HuH-7.5 (cell line): Measurements from ENCODE around the gene GNG12.

Experiments used
- DNase-seq: peaks from one replicate; pipeline ENCODE4 v3.0.0; 2011; ENCODE audit warnings: low spot score

The GNG12 gene

DNA sequence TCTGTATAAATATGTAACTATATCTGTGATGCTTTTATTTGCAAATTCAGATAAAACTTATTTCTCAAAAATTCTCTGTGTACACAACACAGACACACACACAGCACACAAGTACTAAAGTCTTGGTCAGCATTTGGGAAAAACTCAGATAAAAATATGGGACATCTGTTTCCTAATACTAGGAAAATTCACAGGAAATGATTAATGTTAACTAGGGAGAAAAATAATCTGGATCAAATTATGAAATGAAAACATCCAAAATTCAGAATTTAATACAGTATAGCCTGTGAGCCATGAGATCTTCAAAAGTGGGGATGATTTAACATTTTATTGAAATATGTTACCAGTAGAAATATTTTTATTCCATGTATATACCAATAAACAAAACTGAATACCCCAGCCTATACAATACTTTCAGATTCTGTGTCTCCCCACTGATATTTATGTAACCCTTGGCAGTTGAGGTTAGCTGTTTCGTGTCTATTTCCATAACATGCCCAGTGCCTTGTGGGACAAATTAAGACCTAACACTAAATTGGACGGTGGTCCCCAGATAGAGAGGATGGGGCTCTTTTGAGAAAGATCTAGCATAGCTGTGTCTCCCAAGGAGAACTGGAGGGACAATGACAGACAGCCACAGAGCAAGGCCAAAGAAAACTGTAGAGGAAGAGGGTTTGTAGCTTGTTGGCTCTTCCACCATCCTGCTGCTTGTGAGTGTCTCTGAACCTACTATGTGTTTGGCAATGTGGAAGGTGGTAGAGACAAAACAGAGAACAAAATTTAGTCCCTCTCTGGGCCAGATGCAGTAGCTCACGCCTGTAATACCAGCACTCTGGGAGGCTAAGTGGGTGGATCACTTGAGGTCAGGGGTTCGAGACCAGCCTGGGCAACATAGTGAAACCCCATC is 47.2 kb downstream of the GNG12 start:
- no peak for DNase-seq

DNA sequence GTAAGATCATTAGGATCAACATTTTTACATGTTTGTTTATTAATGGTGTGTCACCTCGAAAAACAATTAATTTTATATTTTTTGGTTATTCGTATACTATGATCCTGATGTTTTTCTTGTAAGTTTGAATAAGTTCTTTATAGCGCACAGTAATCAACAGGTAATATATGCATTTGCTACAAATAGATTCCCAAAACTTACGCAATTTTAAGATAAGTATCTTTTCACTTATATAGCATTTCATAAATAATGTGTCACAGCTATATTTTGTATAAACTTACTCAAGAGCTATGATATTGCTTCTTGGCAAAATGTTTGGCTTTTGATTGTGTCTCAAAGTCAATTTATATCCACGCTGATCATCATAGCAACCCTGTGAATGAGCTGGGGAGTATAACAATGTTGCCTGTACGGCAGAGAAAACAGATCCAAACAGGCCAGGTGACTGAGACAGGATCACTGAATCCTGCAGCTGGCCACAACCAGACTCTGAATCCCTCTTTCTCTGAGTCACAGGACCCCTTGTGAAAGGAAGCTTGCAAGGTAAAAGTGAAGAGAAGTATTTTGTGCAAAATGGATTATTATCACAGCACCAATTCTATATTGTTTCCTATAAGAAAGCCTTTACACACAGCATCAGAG is 48.6 kb downstream of the GNG12 start:
- no peak for DNase-seq

DNA sequence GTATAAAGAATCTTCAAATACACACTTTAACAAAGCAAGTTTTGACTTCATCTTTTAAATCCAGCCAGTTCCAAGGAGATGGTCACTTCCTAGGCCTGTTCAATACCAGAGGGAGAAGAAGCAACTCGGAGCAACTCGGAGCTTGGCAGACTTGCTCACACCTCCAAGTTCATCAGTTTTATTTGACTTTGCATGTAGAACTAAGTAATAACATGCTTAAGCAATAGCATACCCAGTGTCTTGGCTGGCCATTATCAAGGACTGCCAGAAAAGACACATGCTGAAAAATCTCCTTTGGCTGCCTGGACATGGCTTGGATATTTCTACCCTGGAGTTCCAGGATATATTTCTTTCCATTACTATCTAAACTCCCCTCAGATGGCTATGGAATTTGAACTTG is 52.6 kb downstream of the GNG12 start:
- DNase-seq = no peak

DNA sequence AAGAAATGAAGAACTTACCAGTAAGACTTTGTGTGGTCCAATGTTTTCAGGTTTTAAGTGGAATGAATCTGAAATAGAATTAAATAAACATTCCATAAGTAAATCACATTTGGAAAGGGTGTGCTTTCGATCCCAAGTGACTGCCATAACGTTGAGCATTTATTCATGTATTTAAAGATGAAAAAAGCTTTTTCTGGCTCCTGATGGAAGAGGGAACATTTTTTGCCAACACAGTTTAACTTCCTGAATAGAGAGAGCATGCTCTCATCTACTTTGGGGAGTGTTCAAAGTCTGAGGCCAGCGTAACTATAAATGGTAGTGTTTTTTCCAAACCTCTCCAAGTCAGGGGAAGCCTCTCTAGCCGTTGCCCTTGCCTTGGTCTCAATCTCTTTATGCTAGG is 55.8 kb downstream of the GNG12 start:
- DNase-seq = no peak

DNA sequence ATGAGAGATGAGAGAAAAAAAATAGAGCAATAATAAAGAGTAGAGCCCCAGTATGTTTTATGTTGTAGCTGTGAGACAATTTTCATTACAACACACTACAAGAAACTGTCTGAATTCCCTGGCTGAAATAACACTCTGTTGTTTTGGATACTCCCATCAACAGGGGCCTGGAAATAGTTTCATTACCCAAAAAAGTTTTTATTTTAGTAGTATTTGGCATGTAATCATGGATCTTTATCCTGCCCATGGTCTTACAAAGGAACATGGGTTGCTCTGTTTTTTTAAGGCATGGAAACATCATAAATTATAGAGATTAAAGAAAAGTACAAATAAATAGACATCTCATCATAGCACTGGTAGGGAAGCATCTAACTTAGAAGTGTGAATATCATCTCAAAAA is 56.3 kb downstream of the GNG12 start:
- no peak for DNase-seq

DNA sequence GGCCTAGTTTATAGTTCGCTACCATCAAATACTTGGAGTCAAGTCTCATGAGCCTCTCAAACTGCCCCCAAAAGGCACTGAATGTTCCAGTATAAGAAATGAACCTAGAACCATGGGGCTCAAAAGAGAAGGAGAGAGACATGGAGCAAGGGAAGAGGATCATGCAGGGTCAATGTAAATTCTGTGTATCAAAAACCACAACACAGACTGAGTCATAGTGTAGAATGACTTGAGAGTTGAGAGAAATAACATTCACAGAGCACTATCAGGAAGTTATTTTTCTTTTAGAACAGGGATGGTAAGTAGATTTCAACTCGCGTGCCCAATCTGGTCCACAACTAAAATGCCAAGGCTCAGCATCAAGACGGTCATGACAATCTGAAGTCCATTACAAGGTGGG is 59.8 kb downstream of the GNG12 start:
- DNase-seq = no peak

DNA sequence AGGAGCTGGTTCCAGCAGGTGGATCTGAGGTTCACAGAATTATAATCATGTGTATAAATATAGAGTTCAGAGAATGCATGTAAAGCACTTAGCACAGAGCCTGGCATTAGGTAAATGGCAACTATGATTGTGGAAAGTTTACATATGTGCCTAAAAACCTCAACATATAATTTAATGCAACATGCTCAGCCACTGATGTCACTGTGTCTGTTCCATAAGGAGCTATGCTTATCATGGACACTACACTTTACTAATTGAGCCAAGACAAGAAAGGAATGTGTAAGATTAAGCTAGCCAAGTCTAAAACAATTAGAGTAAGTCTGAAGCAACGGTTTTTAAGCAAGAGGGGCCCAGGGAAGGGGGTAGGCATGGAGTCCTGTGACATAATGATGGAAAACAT is 61.5 kb downstream of the GNG12 start:
- no peak for DNase-seq

DNA sequence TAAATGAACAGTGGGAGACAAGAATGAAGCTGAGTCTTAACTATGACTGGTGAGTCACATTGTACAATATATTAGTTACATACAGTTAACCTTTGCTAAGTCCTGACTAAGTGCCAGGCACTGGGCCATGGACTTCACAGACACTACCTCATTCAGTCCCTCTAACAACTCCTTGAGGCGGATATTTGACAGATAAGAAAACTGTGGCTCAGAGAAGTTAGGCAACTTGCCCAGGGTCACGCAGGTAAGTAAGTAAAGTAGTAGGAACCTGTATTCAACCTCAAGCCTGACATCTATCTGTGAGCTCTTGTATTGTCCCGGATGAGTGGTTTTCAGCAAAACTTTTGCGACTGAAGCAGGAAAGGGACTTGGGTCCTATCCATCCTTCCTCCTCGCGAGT is 62.1 kb downstream of the GNG12 start:
- no peak for DNase-seq

DNA sequence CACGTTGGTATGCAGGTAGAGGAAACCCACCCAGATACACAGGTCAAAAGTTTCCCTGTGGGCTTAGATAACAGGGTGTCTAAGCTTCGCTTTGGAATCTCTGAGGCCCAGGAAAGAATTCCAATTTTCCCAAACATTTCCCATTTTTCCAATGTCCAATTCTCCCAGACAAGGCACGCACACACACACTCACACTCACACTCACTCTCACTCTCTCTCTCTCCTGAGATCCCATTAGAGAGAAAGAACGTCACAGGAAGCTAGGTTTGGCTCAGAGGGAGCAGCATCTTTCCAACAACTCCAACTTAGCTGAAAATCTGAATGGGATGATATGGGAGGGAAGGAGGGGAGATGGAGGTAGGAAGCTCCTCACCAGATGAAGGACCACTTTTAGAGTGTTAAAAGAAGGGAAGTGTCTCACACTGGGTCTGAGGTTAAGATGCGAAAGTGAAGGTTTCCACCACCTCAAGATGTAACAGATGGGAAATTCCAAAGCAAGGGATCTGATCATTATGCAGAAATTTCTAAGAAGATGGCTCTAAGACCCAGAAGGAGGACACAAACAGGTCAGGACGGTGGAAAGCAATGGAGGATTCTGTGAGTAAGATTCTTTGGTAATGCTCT is 63.5 kb downstream of the GNG12 start:
- DNase-seq = no peak

DNA sequence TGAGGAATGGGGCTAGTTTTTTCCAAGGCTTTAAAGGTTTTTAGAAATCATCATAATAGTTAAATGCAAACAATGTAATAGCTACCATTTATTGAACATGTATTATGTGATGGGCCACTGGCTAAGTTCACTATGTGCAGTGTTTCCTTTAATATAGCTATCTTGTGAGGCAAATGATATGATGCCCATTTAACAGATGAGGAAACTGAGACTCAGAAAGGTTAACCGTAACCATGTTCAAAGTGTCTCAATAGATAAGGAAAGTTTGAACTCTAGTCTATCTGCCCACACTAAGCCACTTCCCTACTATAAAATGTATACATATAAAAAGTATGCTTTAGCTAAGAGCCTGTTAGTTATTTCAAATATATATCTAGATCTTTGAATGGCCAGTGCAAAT is 64.8 kb downstream of the GNG12 start:
- no peak for DNase-seq

DNA sequence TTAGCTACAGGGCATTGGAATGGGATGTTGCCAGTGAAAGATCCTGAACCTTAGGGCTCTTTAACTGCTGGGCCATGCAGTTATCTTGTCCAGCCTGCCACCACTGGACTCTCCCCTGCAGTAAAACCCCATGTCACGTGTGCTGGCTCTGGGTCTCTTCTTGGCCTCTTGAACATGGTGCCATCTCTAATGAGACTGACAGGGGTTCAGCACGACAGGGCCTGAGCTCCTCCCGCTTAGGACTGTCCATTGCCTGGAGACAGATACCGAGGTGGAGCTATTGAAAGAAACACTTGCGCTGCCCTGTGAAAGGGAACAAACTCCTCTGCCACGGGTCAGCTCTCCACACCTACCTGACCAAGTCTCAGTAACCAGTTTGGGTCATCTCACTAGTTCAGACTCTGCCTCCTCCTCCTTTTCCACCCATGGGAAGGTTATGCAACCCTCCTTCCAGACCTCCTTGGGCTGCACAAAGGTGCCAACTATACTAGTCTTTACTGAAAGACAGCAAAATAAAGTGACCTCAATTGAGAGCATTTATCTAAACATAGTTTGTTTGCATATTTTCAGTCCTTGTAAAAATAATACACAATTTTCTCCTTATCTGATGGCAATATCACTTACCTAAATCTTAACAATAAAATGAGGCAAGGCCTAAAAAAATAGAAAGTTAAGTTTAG is 66.0 kb downstream of the GNG12 start:
- DNase-seq = no peak

DNA sequence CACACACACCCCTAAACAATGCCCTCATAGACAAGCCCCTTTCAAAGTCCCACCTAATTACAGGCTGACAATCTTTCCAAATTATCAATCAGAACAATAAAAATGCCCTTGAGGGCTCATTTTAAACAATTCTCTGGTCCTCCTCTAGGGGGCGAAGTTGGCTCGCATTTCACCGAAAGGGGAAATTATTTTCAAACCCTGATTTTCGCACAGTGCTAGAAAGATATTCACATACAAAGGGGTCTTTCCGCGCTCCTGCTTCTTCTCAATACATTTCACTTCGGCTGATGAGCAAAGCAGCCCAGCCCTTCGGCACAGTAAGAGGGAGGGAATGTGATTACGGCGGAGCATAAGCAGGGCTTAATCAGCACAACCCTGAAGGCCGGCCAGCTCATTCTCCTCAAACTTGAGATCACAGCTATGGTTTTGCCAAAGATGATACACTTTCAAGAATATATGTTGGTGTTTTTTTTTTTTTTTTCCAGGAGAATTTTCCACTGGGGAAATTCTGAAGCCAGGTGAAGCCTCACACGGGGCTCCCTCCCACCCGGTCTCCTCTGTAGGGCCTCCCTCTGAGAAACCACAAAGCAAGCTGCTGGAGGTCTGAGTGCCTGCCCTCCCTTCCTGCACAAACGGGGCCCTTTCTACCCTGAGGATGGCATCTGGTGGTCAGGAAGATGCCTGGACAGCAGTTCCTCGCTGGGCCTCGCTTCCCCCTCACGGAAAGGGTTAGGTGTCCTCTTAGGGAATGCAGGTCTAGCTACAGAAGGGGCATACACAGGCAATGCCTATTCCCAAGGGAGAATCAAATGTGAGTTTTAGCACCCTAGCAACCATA is 66.9 kb downstream of the GNG12 start:
- DNase-seq = no peak

DNA sequence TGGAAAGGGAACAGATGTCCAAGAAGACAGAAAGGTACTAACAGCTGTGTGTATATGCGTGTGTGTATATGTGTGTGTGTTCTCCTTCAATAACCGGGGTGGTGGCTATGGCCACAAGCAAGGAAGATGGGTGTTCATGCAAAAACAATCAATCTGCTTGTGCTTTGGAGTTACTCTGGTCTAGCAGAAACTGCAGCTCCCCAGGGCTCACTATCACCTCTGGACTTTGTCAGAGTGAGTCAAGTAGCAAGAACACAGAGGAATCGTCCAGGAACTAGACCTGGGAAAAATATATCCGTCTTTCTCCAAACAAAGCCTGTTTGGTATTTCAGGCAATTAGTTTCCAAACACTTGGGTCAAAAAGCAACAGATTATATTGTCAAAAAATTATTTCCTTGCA is 68.6 kb downstream of the GNG12 start:
- no peak for DNase-seq

DNA sequence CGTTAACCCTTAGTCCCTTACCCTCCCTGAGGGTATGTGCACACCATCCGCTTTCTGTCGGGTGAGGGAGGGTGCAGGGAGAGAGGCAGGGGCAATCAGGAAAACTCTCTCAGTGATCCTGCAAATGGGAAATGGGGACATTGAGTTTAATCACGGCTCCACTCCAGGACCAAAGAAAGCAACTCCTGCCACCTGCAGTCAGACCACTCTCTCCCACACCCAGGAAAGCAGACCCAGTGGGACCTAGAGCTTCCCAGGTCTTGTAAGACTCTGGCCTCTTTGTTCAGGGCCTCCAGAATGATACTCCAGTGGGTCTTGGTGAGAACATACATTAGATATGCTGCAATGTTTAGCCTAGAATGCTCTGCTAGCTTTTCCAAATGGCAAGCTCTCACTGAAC is 71.5 kb downstream of the GNG12 start:
- no peak for DNase-seq

DNA sequence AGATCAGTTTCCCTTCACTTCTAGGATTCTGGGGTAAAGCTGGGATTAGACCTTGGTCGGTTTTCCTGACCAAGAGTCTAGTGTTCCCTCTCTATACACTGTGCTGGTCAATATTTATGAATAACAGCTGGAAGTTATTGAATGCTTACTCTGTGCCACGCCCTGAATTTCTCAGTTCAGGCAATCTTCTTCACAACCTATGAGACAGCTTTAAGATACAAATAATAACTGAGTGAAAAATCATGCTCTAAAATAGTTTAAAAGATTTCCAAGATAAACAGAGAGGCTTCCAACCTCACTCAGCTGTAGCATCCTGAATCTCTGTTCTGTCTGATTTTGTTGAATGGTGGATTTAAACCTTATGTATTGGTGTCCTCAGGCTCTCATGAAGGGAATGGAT is 72.2 kb downstream of the GNG12 start:
- DNase-seq = no peak

DNA sequence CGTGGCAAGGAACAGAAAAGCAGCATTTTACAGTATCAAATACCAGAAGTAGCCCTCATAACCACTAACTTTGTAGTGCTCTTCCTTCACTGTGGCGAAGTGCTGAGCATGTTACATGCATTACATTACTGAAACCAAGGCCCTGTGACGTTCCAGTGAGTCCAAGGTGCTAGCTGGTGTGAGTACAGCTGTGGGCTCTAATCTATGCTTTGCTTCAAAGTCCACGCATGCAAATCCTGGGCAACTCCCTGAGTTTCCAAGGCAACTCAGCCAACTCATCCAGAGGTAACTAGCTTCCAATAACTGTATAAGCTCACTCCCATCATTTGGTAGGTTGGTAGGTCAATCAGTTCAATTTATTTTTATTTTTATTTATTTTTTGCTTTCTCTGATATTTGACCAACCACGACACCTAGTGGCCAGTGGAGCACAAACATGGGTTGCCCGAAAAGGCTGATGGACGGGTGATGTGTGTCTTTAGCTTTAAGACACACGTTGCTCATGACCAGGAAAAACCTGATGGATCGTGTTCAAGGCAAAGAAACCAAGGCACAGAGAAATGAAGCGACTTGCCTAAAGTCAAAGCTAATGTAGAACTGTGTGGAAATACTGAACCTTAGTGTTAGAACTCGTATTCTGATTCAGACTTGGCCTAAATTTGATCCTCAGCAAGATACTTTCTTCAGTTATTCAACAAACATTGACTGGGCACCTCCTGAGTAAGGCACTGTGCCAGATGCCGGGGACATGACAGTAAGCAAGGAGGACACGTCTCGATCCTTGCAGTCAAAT is 73.0 kb downstream of the GNG12 start:
- DNase-seq = peak; percentile 56

DNA sequence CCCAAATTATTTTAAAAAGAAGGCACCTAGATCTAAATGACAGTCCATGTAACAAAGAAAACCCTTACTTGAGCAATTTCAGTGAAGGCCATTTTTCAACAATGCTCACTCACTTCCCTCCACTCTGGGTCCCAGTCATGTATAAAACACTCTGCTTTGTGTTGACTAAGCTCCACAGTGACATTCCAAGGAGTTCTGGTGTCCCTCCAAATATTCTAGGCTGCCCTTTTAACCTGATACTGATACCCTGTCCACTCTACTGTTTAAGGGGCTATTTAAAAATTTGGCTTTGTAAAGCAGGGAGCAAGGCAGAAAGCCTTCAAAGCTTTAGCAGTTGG is 73.6 kb downstream of the GNG12 start:
- no peak for DNase-seq

DNA sequence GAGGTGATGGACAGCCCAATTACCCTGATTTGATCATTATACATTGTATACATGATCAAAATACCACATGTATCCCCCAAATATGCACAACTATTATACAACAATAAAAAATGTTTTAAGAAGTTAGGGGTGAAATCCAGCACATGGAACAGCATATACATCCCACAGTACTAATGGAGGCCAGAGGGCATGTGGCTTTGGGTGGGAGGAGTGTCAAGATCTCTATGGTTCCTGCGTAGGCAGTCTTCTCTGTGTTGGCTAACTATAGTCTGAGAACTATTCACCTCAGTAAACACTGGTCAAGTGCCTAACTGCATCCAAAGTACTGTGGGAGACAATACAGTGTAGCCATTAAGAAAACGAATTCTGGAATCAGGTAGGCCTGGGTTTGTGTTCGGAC is 74.2 kb downstream of the GNG12 start:
- DNase-seq = no peak

DNA sequence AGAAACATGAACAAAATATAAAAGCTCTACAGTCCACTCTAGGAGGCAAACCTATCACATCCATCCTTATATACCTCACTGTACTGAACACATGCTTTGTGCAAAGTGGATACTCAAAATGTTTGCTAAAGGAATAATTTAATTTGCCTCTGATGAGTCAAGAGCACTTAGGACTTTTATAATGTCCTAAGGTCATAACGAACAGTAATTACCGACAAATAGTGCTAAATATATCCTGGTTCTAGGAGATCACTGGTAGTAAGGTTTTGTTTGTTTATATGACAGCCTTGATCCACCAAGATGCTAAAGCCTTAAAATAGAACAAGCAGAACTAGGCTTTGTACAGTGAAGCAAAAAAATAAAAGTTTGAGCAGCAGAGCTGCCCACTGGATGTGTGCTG is 77.6 kb downstream of the GNG12 start:
- DNase-seq = no peak

DNA sequence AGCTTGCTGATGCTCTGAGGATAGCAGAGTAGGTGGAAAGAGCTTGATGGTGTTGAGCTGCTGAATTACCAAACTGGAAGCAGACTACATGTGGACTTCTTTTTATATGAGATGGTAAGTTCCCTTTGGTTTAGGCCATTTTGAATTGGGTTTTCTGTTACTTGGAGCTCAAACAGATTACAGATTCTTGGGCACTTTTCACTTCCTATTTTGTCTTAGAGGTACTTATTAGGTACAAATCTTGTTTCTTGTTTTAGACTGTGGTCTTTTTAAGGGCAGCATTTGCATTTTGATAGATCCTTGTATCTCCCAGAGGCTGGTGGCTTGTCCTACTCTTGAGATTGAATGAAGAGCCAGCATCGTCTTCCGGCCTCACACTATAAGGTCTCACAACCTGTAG is 78.1 kb downstream of the GNG12 start:
- DNase-seq = no peak

DNA sequence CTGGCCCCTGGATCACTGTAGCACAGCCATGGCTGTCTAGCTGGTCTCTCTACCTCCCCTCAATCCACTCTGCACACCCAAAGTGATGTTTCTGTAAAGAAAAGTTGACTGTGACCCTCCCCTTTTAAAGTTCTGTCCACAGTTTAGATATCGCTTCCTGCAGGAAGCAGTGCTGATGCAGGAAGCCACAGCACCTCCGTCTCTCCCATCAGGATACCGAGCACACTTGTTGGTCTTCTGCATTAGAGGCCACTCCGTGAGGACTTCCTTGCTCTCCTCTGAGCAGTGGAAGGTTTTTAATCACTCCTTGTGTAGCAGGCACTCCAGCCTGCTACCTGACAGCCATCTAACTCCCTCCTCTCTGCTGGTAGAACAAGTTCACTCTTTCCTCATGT is 78.7 kb downstream of the GNG12 start:
- no peak for DNase-seq
